GM19025 (cell line): ENCODE results near the gene IL4I1.

Experiments
- ATAC-seq: cut with Tn5 transposase; IDR thresholded peaks from one replicate; pipeline ENCODE4 v1.9.1; 2021; ENCODE audit warnings: mild to moderate bottlenecking, low read depth, moderate library complexity; ENCODE audit not compliant: unreplicated experiment

Gene IL4I1

DNA sequence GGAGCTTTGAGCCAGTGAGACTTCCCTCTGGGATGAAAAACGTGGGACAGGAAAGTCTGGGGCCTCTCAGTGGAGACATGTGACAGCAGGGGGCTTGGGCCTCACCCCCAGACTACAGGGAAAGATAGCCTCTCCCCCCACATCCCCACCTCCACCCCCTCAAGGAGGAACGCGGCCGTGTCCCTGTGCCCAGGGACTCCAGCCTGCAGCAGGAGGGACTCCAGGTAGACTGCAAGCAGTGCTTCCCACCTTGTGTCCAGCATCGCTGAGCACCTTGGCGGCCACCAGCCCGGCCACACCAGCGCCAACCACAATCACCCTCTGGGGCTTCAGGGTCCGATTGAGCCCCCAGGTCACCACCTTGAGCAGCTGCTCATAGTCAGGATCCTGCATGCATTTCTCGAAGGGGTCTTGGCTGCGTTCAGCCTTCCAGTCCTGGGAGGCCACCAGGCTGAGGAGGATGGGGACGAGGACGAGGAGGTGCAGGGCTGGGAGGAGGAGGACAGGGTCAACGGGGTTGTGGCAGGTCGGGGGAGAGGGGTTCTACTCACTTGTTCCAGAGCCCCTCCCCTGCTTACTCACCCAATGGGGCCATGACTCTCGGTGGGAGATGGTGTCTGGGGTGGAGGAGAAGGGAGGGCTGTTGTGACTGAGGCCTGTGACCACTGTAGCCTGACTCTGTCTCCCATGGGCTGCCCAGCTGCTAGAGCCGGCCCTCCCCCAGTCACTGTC, 955 bp downstream of the IL4I1 start:
- no peak for ATAC-seq

DNA sequence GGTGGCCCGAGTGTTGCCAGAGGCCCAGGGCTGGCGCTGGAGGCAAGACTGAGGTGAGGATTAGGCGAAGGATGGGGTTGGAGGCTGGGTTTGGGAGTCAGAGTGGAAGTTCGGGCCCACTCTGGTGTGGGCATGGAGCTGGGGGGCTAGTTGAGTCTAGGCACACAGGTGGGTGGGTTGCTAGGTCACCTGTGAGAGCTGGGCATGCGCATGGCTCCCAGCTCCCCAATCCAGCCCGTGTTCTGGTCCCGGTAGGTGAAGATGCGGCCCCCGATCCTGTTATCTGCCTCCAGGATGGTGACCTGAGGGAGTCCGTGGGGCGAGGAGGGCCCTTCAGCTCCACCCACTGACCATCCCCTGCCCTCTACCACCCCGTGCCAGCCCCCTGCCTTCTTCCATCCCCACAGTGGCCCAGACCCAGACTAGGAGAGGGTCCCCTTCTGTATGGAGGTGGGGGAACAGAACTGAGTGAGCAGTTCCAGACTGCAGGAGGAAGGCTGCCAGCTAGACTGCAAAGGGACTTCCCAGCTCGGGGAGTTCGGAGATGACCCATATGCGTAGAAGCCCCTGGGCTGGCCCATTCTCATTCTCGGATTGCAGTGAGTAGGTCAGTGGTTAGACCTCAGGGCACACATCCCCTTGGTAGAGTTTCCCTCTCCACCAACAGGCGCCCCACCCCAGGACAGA, 1.7 kb downstream of the IL4I1 start:
- ATAC-seq, result no peak

DNA sequence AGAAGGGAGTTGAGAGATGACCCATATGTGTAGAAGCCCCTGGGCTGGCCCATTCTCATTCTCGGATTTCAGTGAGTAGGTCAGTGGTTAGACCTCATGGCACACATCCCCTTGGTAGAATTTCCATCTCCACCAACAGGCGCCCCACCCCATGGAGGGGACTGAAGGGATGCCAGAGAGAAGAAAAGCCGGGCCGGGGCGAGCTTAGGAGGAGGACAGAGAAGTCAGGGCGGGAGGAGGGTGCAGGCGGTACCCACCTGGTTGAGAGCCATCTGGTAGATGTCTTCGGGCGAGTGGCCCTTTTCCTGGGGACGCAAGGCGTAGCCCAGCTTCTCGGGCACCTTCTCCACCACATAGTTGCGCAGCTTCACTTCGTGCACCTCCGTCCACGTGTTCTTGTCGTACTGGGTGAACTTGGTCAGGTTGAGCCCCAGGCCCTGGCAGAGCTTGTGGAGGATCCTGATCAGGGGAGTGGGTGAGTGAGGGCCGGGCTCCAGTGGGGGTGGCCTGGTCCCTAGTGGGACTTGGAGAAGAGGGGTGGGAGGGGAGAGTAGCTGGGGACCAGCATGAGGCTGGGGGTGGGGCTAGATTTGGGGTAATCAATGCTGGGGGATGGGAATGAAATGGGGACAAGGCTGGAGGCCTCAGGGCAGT, 2.5 kb downstream of the IL4I1 start:
- no peak for ATAC-seq

DNA sequence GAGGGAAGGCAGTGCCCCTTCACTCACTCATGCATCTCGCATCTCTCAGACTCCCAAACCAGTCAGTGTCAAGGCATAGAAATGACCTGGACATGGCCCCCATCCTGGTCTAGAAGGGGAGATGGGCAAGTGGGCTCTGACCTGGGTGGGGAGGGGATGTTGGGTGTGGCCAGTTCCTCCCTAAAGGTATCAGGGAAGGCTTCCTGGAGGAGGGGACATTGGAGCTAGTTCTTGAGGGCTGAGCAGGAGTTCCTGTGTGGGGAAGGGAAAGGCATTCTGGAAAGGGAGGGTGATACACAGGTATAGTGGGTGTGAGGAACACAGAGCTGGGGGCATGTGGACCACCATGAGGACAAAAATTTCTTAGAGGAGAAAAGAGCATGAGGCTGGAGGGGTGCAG, 4.0 kb downstream of the IL4I1 start:
- no peak for ATAC-seq

DNA sequence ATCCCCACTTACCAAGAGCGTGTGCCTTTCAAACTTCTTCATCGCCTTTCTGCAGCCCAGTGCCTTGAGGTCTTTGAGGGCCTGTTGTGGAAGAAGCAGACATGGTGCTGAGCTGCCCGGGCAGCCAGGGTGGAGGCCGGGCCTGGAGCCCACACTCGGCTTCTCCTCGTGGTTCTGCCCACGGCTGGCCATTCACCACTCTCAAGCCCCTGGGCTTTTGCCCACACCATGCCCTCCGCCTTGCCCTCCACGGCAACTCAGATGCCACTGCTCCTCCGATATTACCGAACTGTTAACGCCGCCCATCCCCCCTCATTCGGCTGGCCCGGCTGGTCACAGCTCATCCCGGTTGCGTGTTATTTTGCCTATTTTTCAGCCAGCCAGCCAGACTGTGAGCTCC, 5.3 kb downstream of the IL4I1 start:
- ATAC-seq, result no peak

DNA sequence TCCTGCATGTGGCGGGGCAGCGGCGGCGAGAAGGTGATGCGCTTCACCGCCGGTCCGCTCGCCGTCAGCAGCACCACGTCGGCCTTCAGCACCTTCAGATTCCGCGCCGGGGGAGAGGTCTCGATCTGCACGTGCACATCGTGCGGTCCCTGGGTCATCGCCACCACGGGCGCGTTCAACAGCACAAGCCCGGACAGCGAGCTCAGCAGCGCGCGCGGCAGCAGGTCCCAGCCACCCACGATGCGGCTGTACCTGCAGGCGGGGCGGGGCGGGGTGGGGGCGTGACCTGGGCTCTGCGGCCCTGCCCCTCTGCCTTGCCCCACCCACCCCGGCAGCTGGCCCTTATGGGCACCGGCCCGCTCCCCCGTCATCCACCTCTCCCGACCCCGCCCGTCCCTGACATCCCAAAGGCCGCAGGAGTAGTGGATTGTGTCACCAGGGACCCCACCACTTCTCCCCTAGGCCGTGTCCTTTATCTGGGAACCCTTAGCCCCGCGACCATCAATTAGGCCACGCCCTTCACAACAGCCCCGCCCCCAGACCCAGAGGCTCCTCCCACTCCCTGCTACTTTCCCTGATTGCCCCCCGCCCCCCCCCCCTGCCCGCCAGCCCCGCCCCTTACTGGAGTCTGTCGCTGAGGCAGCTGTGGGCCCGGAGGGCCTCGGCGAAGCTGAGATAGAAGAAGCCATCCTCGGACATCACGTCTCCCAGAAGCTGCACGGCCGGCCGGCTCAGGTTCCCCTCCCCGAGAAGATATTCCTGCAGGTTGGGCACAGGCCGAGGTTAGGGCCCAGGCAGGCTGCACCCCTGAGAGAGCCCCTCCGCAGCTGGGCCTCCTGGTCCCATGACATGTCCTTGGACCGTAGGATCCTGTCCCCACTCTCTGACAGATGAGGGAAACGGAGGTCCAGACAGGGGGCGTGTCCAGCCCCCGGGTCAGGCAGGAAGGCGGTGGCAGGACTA, 6.1 kb downstream of the IL4I1 start:
- ATAC-seq, result no peak

DNA sequence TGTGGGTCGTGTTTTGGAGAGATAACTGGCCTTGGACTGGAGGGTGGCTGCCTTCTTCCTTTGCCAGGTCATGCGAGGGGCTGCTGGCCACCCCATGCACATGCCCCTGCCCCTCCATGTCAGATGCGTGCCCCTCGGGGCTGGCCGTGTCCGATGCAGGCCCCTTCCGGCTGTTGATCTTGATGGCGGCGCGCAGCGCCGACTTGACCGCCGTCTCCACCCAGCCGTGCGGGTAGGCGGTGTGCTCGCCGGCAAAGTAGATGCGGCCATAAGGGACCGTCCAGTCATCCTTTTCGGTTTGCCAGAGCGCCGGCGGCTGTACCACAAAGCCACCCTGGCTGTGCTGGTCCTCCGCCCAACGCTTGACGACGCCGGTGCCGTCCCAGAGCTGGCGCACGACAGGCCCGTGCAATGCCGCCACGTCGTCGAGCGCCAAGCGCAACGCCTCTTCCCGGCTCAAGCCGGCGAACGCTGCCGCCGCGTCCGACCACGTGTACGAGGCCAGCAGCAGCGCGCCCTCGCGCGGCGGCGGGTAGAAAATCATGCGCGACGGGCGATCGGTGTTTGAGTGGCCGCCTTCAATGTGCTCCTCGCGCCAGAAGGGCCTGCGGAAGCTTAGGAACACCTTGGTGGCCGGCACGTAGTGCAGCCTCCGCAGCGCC, 6.9 kb downstream of the IL4I1 start:
- ATAC-seq, result no peak

DNA sequence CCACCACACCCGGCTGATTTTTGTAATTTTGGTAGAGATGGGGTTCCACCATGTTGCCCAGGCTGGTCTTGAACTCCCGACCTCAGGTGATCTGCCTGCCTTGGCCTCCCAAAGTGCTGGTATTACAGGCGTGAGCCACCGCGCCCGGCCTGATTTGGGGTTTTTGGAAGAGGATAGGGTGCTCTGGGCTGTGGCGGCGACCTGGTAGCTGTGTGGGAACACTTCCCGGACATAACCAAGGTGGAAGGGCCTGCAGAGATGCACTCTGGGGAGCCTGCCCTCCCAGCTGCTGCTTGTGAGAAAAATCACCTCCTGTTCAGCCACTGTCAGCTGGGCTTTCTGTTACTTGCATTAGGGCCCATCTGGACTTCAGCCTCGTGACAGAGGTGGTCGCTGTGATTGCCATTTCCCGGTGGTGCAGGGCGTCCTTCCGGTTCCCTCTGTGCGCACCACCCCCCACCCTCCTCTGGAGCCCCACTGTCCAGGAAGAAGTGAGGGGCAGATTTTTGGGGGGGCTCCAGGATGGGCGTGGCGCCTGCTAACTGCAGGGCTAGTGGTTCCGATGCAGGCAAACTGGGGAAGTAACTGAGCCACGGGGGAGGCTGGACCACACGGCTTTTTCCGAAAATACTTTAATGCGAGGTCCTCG, 7.5 kb downstream of the IL4I1 start:
- ATAC-seq, result no peak

DNA sequence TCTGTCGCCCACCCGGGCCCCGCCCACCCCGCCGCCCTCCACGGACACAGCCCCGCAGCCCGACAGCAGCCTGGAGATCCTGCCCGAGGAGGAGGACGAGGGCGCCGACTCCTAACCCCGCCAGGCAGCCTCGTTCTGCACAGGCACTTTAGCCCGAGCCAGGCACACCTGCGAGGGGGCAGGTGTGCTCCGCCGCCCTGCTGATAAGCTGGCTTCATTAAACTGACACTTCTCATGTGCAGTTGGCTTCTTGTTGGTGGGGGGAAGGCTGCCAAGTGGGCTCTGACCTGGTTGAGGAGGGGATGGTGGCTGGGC, 8.2 kb downstream of the IL4I1 start:
- no peak for ATAC-seq

DNA sequence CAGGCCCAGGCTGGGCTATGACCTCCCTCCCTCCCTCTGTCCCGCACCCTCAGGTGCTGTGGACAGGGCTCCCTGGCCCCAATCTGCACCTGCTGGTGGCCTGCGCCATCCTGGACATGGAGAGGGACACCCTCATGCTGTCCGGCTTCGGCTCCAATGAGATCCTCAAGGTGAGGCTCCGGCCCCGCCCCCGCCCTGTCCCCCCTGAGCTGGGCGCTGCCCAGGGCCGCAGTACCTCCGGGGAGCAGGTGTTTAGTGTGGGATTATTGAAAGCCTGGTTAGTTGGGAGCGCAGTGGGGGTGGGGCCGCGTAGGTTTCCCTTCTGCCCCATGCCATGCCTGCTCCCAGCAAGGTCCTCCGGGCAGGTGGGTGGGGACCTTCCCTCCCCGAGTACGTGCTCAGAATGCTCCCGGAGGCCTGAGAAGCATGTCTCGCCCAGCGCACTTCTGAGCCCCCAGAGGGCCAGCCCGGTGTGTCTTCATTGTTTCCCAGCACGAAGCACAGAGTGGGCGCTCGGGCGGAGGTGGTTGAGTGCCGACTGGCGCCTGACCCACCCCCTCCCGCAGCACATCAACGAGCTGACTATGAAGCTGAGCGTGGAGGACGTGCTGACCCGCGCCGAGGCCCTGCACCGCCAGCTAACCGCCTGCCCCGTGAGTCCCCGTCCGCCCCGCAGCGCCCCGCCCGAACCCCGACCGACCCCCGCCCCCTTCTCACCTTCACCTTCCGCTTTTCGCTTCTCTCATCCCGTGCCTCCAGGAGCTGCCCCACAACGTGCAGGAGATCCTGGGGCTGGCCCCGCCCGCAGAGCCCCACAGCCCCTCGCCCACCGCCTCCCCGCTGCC, 8.8 kb downstream of the IL4I1 start:
- ATAC-seq, result no peak

DNA sequence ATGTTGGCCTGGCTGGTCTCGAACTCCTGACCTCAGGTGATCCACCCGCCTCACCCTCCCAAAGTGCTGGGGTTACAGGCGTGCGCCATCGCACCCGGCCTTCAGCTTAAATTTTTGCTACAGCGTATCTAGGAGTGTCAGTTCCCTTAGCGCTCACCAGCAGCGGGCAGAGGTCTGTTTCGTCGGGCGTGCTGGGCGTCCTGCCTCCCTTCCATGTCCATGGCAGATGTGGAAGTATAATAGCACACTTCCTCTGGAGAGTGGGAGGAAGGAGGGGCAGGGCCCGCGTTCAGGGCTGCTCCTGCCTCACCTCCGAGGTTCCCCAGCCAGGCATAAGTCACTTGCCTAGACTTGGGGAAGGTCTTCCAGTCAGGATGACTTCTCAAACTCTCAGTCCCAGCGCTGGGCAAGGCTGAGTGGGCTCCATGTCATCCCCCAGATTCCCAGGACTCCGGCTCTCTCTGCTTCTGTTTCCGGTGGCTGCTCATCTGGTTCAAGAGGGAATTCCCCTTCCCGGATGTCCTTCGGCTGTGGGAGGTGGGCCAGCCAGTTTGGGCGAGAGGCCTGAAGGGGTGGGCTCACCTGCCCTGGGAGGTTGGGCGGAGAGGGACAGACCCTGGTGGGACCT, 9.5 kb downstream of the IL4I1 start:
- no peak for ATAC-seq

DNA sequence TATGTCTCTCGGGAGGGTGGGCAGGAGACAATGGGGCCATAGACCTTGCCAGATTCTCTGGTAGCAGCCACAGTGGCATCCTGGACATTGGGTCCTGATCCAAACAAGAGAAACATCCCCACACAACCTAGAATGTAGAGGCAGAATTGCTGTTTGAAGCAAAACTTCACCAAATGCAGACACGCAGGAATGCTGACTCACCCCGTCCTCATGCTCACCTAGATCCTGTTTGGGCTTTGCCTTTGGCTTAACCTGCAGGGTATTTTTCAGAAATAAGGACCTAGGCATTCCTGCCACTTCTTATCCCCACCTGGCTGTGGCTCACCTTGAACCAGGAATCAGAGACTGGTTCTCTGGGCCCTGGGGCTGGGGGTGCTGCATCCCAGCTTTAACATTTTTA, 11.9 kb downstream of the IL4I1 start:
- ATAC-seq, result no peak

DNA sequence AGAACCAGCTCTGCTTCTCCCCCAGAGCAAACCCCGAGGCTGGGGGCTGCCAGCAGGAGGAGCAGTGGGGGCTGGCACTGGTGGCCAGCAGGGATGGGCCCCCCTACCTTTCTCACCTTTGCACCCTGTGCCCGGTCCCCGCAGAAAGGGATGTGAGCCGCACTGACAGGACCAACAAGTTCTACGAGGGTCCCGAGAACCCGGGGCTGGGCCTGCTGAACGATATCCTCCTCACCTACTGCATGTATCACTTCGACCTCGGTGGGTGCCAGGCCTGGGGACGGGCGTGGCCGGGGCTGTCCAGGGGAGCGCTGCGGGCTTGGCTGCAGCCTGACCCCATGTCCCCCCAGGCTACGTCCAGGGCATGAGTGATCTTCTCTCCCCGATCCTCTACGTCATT, 12.6 kb downstream of the IL4I1 start:
- ATAC-seq, result no peak

DNA sequence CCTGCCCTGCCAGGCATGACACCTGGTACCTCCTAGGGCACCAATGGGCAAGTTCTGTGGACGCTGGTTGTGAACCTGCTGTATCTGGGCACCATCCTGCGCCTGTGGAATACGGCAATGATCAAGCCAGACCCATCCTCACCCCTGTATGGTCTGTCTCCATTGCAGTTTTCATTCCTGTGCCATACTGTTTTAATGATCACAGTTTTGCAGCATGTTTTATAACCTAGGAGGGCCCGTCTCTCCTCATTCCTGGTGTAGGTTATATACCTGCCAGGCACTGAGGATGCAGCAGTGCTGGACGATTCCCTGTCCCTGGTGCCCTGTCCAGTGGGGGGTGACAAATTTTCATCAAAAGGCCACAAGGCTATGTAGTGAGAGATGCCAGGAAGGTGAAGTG, 13.6 kb downstream of the IL4I1 start:
- no peak for ATAC-seq

DNA sequence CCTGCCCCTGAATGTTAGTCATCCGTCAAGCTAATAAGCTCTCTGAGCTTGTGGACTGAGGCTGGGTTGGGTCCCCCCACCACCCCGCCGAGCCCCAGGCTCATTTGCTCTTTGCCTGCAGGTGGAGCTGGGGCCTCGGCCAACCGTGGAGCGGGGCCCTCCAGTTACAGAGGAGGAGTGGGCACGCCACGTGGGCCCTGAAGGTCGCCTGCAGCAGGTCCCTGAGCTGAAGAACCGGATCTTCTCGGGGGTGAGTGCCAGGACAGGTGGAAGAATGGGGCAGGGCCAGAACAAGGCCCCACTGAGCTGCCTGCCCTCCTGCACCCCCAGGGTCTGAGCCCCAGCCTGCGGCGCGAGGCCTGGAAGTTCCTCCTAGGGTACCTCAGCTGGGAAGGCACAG, 14.0 kb downstream of the IL4I1 start:
- ATAC-seq, result no peak

DNA sequence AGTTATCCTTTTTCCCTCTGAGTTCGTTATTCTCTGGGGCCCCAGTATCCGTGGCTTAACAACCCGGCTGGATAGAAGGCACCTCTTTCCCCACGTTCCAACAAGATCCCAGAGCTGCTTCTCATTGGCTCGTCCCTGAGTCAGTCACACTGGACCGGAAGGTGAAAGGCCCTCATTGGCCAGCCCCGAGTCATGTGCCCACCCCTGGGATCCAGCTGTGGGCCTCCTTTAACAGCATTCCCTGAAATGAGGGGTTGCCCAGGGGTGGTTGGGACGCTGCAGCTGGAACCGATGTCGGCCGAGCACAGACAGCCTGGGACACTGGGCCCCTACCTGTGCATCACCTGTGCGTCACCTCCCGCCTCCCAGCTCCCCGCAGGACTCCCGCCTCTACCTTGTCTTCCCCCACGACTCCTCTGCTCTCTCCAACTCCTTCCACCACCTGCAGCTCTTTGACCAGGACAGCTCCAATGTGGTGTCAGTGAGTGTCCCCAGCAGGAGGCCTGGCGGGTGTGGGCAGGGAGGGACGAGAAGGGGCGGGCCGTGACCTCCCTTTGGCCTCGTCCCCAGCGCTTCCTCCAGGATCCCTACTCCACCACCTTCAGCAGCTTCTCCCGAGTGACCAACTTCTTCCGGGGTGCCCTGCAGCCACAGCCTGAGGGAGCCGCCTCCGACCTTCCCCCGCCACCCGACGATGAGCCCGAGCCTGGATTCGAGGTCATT, 14.9 kb downstream of the IL4I1 start:
- ATAC-seq, result no peak

DNA sequence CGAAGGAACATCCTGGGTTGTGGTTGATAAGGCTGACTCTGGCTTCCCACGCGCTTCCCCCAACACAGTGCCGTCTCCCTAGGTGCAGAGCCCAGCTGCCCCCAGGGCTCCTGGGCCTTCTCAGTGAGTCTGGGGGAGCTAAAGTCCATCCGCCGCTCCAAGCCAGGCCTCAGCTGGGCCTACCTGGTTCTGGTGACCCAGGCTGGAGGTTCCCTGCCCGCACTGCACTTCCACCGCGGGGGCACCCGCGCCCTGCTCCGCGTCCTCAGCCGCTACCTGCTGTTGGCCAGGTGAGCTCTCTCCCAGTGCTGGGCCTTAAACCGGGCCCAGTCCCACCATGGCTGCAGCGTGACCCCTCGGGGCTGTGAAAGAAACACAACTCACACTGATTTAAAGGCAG, 15.5 kb downstream of the IL4I1 start:
- no peak for ATAC-seq
